Ramos (cell line): Measurements from ENCODE around the gene ELFN2.
"Not testable (repeated sequence)": the region's sequence is repeated elsewhere in the genome, so short reads cannot be mapped to it uniquely, and the experiment has no call there.

Experiments
- in situ Hi-C: fragments of 300-500 bp; cut with MboI; formaldehyde crosslinking; loops from one replicate; pipeline ENCODE4 v1.14.3; 2022; ENCODE audit warnings: low sequenced_read_pairs; ENCODE audit not compliant: unreplicated experiment

Gene ELFN2

DNA sequence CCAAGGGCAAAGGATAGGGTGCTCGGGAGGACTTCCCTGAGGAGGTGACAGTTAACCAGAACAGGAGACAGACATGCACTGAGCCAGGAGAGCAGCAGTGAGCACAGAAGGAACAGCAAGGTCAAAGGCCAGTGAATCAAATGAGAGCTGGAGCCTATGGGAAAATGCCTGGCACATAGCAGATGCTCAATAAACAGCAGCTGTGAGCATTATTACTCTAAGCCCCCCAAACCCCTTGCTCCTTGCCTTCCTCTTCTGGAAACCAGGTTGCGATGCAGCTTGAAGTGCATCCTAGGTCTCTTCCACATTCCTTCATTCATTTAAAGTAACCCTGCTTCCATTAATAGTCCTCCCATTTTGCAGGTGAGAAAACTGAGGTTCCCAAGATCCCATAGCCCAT lies 13.0 kb downstream of the ELFN2 start:
- in situ Hi-C loops: no loop called here

DNA sequence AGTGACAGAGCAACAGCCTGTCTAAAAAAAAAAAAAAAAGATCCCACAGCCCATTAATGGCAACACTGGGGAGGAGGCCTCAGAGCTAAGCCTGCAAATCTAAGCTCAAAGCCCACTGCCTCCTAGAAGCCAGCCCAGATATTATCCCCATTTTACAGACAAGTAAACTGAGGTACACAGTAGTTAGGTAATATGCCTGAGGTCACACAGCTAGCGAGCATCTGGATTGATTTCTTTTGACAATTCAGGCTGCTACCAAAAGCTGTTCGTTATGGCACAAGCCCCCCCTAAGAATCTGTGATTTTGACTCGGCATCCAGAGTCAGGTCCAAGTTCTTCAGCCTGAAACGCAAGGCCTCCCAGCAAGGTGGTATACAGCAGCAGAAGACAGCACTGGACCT lies 13.7 kb downstream of the ELFN2 start:
- in situ Hi-C loops: no loop called here

DNA sequence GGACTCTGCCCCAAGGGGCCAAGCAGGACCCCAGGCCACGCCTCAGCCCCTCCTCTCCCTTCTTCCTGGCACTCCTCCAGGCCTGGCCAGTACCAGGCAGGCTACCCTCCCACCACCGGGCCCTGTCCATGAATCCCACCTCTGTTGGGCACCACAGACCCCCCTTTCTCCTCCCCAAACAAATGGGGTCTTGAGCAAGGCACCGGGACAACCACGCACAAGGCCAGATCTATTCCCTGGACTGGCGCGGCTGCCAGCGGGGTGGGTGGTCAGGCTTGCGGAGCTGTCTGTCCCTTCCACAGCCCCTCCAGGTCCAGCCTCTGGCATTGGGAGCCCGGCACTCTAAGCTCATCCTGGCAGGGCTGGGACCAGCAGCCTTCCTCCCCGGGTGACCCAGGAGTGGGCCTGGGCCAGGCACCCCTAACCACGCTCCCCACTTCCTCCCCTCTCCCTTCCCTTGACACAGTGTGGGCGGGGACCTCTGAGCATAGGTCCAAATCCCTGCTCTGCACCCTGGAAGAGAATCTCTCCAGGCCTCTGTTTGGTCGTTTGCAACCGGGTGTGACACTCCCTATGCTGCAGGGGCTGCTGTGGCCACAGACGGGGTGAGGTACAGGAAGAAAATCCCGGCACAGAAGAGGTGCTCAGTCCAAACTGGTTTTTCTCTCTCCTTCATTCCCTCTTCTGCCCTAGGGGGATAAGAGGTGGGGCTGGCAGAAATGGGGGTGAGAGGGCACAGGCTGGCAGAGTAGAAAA lies 14.6 kb downstream of the ELFN2 start:
- in situ Hi-C loops: no loop called here

DNA sequence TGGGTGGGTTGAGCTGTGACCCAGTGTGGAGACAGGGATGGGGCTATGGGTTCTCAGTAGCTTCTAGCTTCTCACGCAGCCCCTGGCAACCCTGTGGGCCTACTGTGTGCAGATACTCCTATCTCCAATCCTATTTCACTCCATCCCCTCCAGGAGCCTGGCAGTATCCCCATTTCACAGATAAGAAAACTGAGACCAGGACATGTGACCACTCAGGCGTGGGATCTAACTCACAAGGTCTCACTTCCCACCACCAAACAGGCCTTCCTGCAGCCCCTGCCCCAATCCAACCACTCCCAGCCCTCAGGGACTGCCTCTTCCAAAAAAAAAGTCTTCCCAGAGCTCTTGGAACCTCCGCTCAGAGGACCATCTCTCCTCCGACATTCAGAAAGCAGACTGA lies 15.6 kb downstream of the ELFN2 start:
- in situ Hi-C loops: no loop called here

DNA sequence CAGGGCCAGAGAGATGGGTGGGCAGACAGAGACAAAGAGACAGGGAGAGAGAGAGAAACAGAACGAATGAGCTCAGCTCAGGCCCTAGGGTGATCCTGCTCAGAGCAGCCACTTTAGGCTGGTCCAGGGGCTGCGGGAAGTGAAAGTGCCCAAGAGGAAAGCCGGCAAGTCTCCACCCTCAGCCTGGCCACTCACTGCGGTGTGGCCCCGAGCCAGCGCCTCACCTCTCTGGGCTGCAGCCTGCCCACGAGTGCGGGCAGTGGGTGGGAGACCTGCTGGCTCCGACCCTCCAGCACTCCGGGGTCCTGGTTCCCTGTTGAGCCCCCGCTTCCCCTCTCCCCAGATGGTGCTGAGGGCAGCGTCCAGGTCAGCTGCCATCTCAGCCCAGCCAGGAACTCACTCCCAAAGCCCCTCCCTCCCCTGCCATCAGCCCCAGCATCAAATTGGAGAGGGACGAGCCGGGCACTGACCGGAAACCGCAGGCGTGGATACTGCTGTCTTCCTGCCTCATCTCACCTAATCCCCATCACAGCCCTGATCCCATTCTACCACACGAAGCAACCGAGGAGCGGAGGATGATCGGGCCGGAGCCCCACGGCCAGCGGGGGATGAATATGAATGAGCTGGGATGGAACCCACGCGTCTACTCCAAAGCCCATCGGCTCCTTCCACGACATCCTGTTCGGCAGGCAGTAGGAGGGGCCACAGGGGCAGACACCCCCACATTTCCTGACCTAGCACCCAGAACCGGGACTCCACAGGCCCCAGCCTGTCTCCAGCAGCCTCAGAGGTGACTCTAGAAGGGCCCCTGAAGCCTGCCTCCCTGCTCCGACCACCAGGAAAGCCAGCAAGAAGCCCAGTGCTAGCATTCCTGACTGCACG lies 16.9 kb downstream of the ELFN2 start:
- in situ Hi-C loops: no loop called here

DNA sequence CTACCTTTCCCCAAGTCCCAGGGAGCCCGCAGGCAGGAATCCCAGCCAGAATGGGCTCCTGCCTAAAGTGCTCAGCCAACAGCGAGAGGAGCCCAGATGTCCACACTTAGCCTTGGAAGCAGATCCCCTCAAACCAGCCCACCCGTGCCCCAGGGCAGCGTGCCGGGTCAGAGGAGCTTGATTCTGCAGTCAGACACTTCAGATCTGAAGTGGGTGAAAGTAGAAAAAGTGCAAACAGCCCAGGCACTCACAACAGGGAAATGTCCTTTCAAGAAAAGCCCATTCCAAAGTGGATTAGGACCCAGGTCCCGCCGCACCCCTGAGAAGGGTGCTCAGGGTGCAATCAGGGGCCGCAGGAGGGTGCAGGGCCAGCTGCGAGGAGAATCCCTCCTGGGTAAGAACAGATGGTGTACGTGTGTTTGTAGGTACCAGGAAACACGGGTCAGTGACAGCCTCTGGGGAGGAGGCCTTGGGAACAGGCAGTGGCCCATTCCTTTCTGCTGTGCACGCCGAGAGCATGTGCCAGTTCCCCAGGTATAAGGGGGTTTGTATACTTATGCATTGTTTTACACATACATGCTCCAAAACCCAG lies 17.7 kb downstream of the ELFN2 start:
- in situ Hi-C loops: no loop called here

DNA sequence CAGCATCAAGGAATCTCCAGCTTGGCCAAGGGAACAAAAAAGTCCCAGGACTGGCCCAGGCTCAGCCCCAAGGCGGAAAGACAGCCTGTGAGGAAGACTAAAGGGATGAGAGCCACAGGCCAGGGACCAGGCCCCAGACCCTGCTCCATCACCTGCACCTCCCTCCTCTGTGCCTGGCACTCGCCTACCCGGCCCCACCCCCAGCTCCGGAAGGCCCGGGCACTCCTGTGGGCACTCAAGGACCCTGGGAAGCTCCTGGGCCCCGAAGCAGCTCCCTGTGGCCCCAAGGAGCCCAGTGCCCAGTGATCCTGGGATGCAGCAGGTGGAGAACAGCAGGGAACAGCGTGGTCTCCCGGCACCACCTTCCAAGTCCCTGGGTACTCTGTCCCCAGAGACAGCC lies 18.2 kb downstream of the ELFN2 start:
- in situ Hi-C loops: no loop called here

DNA sequence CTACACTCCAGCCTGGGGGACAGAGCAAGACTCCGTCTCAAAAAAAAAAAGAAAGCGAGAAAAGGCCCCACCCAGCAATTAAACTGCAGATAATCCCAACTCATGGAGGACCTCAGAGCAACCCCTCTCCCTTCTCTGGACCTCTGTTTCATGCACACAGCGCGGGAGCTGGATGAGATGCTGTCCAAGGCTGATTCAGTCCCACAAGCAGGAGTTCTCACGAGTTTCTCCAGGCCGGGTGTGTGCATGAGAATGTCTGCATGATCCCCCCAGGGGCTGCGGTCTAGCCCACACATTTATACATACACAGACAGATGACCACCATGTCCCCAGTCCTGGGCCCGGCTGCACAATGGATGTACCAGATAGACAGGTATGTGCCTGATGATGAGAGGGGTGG lies 19.4 kb downstream of the ELFN2 start:
- in situ Hi-C loops: no loop called here

DNA sequence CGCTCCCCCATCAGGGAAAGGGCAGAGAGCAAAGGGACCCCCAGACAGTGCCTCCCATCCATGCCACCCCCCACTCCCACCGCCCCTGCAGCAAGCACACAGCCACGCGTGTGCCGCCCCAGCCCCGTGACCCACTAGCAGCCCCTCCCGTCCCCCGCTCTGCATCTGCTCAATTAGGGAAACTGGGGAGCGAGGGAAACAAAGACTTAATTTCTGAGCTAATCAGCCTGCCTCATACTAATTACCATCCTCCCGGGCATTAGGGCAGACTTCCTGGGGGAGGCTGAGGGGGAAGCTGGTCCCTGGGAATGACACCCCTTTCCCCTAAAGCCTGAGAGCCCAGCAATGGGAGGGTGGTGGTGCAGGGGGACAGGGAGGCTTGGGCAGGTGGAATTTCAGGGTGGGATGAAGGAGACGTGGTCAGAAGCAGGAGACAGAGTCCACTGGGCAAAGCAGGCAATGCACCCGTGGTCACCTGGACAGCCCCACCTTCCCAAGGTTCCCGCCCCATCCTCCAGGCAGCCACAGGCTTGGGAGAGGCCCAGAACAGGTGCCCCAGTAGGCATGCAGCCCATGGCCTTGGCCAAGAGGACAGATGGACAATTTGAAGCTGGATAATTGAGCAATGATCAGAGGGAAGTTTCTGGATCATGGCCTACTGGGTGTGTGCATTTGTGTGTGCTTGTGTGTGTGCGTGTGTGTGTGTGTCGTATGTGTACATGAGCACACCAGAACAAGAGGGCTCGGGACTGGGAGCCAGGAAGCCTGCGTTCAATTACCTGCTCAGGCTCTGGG lies 20.6 kb downstream of the ELFN2 start:
- in situ Hi-C loops: no loop called here

DNA sequence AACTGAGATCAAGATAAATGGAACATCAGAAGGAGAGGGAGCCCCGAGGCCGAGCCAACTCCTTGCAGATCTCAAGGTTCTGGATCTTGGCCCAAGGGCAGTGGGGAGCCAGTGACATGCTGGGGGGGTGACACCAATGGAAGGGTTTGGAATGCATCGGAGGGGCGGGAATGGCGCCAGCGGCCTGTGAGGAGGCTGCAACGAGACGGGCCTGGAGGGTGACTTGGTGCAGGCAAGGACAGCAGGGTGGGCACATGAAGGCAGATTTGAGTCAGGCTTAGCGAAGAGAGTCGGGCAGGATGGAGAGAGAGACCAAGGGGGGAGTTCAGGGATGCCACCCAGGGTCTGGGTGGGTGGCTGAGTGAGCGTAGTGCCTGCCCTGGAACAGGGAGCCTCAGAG lies 23.2 kb downstream of the ELFN2 start:
- in situ Hi-C loops: no loop called here

DNA sequence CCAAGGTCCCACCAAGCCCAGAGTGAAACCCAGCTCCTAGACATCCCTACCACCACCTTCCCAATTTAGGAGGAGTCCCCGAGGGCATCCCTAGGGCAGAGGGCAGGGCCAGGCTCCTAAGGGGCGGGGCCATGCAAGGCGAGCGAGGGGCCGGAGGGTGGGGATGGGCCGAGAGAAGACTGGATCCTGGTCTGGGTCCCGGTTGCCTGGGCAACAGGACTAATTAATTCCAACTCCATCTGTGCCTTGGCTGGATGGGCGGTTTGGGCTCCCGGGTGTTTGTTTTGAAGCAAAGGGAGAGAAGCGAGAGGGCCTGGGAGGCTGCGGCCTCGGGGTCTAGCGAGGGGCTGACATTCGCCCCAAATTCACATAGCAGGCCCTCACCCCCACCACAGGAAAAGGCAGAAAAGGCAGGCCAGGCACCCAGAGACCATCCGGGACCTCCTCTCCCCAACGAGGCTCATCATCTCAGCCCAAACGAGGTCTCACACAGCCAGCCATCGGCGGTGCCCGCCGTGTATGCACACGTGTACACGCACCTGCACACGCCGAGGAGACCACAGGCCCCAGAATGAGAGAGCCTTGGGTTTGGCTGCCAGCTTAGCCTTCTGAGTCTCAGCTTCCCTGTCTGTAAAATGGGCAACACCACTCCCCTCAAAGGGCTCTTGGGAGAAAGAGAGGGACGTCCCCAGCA lies 23.9 kb downstream of the ELFN2 start:
- in situ Hi-C loops: no loop called here

DNA sequence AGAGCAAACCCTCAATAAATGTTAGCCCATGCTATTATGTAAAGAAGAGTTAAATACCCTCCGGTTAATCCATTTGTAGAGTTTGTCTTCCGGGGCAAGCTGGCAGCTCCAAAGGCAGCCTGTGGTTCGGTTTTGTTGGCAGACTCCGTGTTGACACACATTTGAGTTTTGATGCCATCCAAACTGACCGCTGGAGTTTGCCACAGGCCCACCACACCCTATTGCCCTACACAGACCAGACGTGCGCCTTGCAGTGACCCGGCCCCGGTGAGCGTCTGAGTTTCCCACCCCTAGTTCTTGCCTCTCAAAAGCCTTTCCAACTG lies 25.1 kb downstream of the ELFN2 start:
- in situ Hi-C loops: no loop called here

DNA sequence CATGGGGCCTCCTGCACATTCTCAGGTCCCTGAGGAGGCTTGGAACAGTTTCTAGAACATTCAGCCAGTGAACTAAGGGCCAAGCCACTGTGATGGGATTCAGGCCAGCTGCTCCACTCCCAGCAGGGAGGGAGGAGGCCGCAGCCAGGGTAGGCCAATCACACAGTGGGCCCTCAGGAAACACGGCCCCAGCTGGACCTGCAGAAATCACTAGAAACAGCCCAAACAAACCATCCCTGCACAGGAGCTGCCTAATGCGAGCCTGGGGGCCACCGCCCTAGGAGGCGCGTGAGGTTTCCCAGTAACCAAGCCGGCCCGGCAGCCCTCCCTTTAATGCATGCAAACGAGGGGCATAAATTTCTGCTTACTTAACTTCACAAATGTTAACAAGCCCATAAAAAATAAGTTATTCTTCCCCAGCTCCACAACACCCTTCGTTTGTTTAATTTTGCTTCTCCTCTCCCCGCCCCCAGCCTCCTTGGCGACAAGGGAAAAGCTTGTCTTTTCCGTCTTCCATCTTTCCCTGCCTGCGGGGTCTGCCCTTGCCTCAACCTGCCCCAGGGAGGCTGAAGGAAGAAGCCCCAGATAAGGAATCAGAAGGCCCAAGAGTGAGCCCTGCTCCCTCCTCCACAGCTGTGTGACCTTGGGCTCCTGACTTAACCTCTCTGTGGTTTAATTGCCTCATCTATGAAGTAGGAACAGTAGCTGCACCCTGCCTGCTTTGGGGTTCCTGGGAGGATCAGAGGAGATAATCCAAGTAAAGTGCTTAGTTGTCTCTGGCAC lies 25.7 kb downstream of the ELFN2 start:
- in situ Hi-C loops: no loop called here

DNA sequence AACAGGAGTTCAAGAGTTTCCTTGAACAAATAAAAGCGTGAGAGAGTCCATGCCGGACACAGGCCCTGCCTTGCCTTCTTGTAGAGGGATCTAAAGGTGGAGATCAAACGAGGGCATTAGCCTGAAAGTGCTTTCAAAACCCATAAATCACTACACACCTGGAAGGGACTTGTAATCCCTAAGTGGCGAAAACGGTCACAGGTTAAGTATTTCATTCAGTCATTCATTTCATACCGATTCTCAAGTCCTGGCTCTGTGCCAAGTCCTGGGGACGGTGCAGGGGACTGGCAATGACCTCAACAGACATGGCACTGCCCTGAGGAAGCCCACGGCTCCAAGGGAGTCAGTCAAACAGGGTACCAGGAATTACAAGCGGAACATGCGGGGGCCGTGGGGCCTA lies 26.6 kb downstream of the ELFN2 start:
- in situ Hi-C loops: no loop called here

DNA sequence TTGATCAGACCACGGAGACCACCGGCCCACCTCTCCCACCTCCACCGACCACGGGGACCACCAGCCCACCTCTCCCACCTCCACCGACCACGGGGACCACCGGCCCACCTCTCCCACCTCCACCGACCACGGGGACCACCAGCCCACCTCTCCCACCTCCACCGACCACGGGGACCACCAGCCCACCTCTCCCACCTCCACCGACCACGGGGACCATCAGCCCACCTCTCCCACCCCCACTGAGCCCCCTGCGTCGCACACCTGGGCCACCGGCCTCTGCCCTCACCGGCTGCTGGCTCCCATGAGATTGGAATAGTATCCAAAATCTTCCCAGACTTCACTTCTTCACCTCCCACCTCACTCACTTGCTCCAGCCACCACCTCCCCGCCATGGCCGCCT lies 27.8 kb downstream of the ELFN2 start:
- in situ Hi-C loops: not testable (repeated sequence)

DNA sequence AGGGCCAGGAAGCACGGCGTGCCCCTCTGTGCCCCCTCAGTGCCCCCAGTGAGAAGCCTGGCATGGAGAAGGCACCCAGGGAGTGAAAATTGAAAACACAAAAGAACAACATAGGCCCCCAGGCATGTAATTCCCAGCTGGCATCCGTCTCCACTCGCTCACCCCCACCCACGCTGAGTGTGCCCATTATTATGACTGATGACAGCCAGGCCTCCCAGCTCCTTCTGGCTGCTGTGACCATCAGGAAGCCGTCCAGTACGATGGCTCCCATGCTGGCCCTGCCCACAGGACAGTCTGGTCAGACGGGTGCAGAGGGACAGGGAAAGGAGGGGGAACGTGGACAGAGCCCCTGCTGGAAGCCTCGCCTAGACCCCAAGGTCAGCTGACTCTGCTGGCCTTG lies 30.1 kb downstream of the ELFN2 start:
- in situ Hi-C loops: no loop called here

DNA sequence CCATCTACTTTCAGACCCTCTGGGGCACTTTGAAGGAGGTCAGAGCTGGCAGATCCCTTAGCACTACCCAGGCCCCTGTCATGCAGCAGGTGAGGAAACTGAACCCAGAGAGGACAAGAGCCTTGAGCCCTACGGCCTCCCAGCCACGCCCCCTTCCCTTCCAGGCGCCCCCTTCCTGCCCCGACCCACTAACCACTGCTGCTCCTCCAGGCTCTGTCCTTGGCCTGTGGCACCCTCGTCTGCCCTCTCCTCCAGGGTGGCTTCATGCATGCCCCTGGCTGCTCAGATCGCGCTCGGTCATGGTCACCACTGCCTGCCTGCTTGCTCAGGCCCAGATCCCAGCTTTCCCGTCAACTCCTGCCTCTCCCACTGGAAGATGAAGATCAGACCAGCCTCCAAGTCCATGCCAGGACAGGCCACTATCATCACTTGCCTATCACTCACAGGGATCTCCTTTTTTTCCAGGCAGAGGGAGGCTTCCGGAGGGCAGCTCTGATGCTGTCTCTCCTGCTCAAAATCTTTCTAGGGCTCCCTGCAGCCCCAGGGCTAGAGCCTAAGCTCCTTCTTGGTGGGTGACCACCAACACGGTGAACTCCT lies 30.7 kb downstream of the ELFN2 start:
- in situ Hi-C loops: no loop called here

DNA sequence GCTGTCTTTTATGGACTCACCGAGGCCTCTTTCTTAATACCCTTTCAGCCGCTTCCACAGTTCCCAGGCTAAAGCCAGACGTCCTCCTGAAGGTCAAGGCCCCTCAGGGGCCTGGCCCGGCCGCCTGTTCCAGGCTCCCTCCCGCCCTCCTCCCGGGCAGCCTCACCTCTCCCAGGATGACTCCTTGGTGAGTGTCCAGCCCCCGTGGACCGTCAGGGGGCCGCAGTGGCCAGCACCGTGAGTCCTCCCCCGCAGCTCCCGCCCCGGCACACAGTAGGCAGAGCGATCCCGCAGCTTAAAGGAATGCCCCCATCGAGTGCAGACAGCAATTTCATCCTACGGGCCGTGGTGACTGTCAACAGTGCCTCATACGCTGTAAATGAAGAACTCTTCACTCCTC lies 32.9 kb downstream of the ELFN2 start:
- in situ Hi-C loops: no loop called here

DNA sequence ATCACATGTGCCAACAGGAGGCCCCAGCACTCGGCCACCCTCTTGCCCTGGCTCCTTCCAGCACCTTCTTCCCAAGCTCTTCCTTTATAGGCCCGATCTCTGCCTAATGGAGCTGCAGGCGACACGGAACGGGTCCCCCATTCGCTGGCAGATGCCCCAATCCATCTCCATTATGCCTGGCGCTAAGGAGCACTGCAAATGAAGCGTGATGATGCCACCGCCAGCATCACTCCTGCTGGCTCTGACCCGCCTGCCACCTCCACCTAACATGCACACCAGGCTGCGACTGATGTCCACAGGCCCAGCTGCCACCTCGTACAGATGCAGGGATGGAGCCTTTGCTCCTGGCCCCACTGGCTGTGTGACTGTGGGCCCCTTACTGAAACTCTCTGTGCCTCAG lies 33.5 kb downstream of the ELFN2 start:
- in situ Hi-C loops: no loop called here
